HG02678 (cell line): Measurements from ENCODE around the gene ITIH3.

Source experiments
- ATAC-seq: cut with Tn5 transposase; IDR thresholded peaks from one replicate; pipeline ENCODE4 v1.9.1; 2021; ENCODE audit warnings: mild to moderate bottlenecking, moderate library complexity; ENCODE audit not compliant: unreplicated experiment

ITIH3 gene

GRCh38 chr3:52842424-52842823 is 47.8 kb downstream of the ITIH3 start:
- ATAC-seq = no peak

GRCh38 chr3:52843108-52843865 is 48.7 kb downstream of the ITIH3 start:
- ATAC-seq = no peak

DNA sequence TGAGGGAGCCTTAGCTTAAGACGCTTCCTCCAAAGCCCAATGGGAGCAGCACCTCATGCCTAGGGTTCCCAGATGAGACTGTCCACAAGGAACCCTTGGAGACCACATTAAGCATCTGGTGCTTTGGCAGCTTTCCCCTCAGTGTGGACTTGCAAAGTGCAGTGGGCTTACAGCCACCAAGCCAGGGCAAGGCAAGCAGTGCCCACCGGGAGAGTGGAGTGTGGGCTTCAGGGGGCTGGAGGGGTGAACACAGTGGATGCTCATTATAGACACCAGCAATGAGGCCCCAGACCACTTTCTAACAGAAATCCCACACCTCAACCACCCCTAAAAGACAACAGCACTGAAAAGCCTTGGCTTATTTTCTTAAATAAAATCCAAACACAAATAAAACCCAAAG is 49.3 kb downstream of the ITIH3 start:
- no peak for ATAC-seq

- ATAC-seq = no peak
These were observed 49.8 kb downstream of the ITIH3 start for GRCh38 chr3:52844290-52844975.

- no peak for ATAC-seq
These were observed 50.6 kb downstream of the ITIH3 start for GRCh38 chr3:52845157-52845556.

DNA sequence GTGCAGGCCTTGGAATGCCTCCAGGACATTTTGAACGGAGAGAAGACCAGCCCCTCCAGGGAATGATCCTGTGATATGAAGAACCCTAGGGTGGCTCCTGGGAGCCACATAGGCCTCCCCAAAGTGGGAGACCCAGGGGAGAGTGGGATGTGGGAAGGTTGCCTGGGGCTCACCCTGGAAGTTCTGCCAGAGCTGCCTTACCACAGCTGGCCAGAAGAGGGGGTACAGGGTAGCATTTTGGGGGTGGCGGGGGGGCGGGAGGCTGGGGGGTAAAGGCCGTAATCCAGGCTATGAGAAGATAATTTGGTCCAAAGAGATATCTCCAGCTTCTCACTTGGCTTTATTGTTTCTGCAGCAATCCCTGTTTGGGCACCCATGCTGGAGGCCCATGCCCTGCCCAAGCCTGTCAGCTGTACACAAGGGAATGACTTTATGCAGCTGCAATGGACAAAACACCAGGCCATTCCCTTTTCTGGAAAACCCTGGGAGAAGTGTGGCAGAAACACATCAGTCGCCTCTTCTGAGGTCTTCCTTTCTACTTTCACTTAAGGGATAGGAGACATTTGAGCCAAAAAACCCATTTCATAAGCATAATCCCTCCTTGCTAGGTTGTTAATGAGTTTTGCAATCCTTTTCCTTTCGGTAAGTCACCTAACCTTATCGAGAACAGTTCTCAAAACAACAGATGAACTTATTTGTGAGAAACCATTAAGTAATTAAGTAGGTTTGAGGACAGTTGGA is 51.3 kb downstream of the ITIH3 start:
- no peak for ATAC-seq

DNA sequence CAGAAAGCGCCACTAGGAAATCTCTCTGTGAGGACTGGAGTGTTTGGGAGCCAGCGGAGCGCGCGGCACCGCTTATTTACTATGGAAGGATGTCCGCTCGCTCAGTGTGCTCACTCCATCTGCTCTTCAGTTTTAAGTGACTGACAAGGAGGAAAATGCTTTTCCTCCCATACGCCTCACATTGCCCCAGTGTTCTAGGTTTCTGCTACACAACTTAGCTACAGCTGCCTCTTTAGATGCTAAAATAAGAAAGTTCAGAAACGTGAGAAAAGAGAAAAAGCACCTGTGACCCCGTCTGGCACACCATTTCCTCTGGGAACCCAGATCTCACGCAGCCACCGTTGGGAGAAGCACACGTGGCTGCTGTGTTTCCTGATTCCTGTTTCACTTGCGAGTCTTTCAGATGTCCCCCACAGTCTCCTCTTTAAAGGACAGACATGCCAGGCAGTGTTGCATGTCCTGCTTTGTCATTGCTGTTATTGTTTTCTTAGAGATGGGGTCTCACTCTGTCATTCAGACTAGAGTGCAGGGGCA is 51.9 kb downstream of the ITIH3 start:
- peak; percentile 58 for ATAC-seq

- ATAC-seq = no peak
These were observed 52.6 kb downstream of the ITIH3 start for GRCh38 chr3:52847241-52847640.

DNA sequence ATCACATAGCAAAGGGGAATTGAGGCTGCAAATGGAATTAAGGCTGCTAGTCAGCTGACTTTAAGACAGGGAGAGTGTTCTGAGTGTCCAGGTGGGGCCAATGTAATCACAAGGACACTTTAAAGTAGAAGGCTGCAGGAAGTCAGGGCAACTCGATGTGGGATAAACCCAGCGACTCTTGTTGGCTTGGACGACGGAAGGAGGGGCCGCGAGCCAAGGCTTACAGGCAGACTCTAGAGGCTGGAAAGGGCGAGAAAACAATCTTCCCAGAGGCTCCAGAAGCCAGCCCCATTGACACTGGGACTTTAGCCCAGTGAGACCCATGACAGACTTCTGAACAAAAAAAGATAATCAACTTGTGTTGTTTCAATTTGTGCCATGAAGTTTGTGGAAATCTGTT is 53.1 kb downstream of the ITIH3 start:
- no peak for ATAC-seq

DNA sequence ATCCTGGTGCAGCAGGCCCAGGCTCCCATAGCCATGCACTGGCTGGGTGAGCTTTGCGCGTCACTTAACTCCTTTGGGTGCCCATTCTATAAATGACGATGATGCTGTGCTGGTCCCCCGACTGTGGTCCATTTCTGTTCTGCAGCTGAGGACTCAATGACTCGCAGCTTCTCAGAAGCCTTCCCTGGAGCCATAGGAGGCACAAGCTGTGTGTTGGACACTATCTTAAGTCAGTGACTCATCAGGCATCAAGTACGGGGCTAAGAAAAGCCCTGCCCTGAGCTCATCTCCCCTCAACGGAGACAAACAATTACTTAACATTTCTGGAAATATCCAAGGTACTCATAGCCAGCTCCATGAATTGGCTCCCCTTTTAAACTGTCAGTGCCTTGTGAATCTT is 54.0 kb downstream of the ITIH3 start:
- no peak for ATAC-seq

DNA sequence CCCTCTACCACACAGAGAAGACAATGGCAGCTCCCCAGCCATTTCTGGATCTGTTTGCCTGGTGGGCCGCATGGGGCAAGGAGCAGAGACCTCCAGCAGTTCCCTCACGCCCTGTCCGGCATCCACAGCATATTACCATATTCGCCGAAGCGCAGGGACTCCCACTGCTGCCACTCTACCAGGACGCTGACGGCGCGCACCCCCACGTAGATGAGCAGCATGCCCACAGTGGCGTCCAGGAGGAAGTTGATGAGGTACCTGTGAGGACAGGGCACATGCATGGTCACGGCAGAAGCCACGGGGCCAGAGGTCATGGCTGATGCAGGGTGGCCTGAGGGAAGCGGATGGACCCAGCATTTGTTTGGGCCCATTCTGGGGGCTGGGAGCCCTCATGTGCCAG is 55.1 kb downstream of the ITIH3 start:
- ATAC-seq = no peak

- ATAC-seq = no peak
These were observed 56.8 kb downstream of the ITIH3 start for GRCh38 chr3:52851348-52851747.

DNA sequence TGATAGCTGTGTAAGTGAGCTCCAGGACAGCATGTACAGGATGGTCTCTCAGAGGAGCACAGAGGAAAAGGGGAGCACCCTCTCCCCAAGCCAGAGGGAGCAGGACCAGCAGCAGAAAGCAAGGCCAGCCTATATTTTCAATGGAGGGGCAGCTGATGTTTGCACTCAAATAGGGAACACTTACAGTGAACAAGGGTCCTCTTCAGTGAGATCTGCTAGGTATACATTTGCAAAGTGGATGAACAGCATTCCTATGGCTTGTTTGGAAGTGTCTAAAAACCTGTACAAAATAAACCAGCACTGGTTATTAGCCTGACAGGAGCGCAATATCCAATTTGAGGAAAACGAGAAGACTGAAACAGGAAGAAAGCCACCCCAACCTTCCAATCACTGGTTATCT is 57.8 kb downstream of the ITIH3 start:
- no peak for ATAC-seq

GRCh38 chr3:52854013-52854412 is 59.4 kb downstream of the ITIH3 start:
- no peak for ATAC-seq

- no peak for ATAC-seq
These were observed 62.1 kb downstream of the ITIH3 start for GRCh38 chr3:52856666-52857065.

DNA sequence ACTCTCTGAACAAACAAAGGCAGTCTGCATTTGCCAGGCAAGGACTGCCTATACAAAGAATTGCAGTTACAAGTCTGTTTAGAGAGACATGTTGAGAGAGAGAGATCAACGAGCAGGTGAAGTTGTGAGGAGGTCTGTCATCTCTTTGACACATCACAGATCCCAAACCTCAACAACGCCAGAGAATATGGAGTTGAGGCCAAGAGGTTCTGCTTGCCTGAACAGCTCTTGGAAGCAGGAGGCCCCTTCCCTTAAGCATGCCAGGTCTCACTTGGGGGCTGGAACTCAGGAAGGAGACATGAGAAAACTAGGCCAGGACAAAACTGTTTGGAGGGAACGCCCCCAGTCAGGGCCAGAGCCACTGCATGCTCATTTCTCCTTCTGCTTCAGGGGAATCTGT is 62.5 kb downstream of the ITIH3 start:
- ATAC-seq = no peak

DNA sequence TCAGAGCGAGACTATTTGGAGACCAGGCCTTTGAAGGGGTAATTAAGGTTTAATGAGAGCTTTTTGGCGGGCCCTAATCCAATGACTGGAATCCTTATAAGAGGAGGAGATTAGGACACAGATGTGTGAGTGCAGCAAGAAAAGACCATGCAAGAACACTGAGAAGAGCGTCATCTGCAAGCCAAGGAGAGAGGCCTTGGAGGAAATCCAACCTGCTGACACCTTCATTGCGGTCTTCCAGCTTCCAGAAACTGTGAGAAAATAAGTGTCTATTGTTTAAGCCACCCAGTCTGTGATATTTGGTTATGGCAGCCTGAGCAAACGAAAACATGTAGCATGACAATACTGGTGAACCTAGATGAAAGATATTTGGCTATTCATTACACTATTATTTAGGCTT is 63.3 kb downstream of the ITIH3 start:
- ATAC-seq = no peak
